ENCODE data around the gene TGFA.

Gene TGFA

DNA sequence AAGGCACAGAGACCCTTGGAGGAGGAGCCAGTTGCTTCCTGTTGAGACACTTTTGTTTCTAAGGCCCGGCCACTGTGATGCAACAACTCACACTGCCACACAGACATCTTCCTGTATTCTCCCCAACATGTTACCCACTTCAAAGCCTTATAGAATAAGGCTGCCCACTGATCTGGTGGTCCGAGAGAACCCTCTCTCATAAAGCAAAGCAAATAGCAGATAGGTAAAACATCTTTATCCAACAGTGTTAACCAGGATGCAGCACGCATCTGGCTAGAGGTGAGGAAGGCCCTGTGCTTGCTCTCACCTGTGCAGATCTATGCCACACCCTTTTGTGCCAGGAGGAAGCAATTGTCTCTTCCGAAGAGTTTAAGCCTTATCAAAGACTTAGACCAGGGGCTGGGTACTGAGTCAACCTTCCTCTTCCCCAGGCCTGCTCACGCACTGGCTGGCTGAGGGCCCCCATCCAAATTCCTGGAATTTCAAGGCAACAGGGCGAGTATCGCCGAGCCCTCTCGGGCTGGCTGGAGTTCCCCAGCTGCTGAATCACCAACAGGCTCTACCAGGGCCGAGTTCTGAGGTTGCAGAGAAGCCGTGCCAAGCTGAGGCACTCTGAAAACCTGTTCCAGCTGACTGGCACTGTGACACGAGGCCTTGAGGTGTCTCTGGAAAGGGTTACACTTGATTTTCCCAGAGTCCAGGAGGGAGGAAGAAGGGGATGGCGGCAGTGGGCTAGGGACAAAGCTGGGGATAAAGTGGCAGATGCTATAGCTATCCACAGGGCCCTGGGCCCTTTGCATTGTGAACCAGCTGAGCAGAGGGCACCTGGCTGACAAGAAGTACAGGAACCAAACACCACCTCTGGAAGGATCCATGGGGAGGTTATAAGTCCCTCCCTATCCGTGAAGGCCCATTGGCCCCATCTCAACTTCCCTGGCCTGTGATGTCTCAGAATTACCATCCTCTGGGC is 29.3 kb downstream of the TGFA start:
- peak; percentile 85 for DNase-seq (ENCODE audit: low read depth)

DNA sequence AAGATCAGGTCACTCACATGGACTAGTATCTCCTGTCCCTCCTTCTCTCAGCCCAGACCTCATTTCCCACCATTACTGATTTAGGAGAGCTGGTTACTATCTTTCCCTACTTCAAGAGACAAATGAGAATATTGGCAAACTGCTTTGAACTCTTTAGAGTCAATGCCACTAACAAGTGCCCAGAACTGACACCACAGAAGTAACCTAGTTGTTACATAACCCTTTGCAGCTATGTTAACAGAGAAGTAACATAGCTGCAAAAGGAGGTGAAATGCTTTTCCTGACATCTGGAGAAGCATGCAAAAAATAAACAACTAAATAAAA is 30.0 kb downstream of the TGFA start:
- no peak for DNase-seq (ENCODE audit: low read depth)

DNA sequence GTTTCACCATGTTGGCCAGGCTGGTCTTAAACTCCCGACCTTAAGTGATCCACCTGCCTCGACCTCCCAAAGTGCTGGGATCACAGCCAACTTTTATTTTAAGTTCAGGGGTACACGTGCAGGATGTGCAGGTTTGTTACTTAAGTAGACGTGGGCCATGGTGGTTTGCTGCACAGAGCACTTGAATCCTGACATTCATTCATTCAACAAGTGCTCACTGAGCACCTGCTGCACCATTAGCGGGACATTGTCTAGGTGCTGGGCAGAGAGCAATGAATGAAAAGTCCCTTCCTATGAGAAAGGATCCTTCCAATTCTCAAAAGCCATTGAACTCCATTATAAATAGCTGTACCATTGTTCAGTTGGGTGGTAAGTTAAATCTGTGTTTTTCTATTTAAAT is 31.0 kb downstream of the TGFA start:
- DNase-seq (ENCODE audit: low read depth): no peak

DNA sequence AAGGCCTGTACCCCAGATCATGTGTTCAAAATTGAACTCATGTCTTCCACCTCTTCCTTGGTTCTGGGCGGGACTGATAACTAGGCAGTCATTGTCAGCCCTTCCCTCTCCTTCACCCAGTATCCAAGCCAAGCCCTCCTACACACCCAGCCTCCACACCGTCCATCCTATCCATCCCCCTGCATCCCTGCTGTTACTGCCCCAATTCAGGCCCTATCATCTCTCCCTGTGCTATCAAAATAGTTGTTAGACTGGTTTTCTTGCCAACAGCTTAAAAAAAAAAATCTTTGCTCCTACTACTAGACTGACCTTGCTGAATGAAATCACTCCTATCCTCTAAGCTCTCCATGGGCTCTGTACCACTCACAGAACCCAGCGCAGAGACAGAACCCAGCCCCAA is 32.8 kb downstream of the TGFA start:
- DNase-seq (ENCODE audit: low read depth): no peak

DNA sequence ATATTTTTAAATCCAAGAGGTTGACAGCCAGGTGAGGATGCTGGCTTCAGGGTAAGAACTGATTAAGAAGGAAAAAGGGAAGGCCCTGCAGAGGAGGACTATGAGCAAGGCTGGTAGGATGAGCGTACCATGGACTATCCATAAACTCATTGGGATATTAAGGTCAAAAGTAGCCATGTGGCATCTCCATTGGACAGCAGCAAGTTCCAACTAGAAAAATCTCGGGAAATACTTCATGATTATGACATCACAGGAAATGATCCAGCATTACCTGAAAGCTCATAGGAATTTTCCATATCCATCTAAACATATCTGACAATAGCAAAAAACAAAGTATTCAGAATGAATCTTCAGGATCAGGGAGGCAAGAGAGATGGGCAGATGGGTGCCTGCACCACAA is 34.2 kb downstream of the TGFA start:
- no peak for DNase-seq (ENCODE audit: low read depth)

DNA sequence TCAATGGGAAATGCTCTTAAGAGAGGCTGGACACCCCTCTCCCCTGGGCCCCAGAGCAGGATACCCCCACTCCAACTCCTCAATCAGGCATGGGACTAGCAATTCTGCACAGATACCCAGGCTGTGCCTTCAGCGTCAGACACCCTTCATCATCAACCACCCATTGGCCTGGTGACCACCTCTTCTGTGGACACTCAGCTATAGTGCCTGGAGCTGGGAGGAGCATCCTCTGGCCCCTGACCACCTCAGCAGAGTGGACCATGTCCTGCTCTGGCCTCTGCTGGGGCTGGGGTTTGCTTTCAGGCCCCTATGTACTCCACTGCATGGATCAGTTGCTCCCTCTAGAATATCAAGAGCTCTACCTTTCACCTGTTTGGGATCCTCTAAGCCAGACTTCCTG is 35.1 kb downstream of the TGFA start:
- DNase-seq (ENCODE audit: low read depth): no peak

DNA sequence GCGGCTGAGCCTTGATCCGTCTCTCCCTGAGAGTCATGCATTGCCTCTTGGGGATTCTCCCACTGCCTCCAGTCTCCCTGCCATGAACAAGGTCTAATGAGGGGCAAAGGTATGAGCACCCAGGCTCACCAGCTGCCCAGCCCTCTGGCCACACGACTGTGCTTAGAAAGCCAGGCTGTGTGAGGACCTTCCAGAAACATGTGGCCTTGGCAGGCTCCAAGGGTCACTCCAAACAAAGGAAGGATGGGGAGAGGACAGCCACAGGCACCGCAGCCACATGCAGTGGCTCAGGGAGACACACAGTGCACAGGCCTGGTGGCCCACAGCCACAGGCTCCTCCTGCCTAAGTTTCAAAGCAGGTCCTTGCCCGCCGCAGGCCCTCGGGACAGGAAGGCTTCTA is 35.8 kb downstream of the TGFA start:
- no peak for DNase-seq (ENCODE audit: low read depth)

DNA sequence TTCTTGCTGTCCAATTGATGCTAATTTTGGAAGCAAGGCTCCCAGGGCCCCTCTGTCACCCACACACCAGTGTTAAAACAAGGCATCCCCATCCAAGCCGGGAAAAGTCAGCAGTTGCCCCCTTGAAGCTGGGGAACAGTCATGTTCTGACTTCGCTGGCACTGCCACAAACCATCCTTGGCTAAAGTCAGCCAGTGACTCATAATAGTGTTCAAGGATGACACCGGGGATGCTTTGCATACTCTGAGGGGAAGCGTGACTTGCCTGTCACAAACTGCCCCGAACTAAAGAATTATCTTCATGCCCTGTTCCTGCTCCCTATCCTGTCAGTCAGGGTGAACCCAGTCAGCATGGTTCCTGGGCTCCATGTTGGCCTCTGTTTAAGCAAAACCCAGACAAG is 37.0 kb downstream of the TGFA start:
- DNase-seq (ENCODE audit: low read depth): peak; percentile 59

DNA sequence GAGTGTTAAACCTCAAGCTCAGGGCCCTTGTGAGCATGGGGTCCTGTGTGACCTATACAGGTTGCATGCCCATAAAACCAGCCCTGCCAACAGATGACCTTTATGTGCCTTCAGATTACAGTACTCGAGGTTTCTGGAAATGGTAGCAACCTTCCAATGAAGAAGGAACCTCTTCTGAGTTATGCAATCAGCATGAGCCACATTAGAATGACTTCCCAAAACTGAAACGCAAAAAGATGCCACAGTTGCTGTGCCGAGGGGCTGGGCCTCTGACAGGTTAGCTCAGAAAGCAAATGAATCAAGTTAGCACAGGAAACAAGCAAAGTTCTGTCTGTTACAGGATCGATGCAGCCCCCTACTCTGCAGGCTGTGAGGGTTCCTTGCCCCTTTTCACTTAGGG is 37.7 kb downstream of the TGFA start:
- no peak for DNase-seq (ENCODE audit: low read depth)

DNA sequence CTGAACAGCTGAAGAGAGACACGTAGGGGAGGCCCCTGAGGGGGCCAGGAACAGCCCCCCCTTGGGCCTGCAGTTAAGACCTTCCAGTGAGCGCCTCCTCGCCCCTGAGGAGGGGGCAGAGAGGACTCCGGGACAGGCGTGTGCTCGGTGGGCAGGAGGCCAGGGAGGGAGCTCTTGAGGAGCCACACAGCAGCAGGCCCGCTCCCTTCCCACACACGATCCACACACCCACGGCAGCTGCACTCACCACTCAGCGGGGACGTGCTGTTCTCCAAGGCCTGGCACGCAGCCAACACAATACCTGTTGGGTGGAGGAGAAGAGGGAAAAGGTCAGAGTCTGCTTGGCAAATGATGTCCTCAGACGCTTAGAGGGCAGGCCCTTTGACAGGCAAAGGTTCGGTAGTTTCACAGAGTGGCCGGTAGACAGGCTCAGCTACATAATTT is 39.0 kb downstream of the TGFA start:
- DNase-seq (ENCODE audit: low read depth): no peak

DNA sequence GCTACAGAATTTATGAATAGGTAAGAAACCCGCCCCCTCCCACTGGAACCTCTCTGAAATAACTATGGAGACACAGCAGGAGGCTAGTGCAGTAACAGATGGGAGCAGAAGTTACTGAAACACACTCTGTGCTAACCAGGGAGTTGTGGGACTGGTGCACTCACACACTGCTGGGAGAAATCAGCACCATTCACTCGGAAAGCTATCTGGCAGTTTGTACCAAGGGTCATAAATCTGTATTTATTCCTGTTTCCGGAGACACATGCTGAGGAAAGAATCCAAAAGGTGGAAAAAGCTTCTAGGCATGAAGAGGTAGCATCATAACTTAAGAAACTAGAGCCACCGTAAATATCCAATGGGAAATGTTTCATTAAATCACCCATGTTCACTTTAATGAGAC is 39.9 kb downstream of the TGFA start:
- no peak for DNase-seq (ENCODE audit: low read depth)

DNA sequence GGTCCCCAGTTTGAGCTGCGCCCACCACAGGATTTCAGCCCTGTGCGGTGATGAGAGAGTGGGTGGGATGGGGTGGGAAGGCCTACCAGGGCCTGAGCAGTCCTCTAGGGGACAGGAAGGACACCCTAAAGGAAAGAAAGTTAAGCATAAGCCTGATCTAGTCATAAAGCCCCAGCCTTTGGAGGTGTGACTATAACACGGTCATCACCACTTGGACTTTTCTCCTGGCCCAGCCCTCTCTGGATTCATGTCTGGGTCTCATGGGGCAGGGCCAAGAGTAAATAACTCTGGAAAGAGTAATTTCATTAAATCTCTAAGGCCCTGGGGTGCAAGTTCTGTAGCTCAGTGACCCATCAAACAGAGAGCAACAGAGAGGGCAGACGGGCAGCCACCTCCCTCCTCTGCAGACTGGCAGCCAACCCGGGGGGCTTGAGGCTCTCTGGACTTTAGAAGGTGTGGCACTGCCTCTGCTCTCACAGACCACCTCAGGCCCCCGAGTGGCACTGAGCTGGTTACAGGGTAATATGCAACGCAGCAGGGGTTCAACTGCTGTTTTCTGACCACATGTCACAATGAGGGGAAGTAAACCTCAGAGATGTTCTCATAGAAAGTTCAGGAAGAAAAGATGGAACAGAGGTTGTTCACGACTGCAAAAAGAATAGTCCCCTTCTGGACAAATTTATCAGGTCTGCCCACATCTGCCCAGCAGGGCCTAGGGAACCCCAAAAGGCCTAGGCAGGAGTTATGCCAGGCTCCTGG is 41.5 kb downstream of the TGFA start:
- DNase-seq (ENCODE audit: low read depth): no peak

DNA sequence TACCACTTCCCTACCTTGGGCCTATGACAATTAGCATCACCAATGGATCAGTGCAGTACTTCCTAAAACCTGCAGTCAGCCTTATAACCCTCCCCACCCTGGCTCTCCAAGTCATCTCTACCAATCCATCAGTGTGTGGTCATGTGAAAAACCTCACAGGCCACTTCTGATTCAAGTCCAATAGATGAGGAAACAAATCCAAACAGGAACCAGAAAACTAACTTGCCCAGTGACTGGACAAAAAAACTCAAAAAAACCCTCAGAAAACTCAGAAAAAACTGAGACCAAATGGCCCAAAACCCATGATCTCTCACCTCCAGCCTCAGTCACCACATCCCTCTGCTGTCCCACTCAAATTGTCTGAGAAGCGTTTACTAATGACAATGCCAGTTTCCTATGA is 43.3 kb downstream of the TGFA start:
- no peak for DNase-seq (ENCODE audit: low read depth)

DNA sequence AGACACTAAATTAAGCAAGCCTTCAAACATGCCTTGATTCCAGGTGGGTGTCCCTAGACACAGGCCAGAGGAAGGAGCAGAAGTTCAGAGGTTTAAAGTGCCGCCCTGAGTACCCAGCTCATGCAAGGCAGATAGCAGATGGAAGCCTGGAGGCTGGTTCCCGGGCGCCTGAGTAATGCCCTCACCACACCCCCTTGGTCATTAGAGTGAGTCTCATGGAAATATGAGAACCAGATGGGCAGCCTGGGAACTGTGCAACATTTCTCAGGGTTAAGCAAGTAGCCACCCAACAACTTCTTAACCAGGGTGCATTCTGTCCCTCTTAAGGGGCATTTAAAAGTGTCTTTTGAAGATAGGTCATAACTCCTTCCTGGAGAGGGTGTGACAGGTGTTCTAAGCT is 44.1 kb downstream of the TGFA start:
- peak; percentile 29 for DNase-seq (ENCODE audit: low read depth)

DNA sequence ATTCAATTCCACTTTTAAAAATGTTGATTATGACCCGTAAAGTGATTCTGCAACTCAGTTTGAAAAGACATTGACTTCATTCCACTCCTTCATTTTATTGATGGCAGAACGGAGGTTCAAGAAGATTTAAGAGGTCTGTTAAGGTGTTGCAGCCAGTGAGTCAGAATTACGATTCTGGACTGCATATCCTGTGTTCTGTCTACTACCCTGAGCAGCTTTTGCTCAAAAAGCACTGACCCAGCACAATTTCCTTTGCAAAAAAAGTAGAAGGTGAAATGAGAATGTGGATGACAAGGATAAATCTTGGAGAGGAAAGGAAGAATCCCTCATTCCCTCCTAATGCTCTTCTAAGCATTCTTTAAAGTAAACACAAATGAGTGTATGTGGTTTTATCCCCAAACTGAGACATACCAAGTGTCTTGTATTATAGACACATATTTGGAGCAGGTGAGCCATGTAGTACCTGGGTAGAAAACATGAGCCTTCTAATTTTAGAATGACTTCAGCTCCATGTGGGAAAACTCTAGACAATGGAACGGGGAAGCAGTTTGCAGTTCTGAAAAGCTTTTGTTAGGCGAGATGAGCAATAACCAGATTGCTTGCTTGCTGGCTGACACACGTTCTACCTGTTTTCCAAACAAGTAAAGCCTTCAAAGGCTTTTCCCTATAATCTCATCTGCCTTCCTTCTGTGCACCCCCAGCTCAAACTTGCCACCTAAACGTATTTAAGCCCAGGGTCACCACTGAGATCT is 44.7 kb downstream of the TGFA start:
- no peak for DNase-seq (ENCODE audit: low read depth)

DNA sequence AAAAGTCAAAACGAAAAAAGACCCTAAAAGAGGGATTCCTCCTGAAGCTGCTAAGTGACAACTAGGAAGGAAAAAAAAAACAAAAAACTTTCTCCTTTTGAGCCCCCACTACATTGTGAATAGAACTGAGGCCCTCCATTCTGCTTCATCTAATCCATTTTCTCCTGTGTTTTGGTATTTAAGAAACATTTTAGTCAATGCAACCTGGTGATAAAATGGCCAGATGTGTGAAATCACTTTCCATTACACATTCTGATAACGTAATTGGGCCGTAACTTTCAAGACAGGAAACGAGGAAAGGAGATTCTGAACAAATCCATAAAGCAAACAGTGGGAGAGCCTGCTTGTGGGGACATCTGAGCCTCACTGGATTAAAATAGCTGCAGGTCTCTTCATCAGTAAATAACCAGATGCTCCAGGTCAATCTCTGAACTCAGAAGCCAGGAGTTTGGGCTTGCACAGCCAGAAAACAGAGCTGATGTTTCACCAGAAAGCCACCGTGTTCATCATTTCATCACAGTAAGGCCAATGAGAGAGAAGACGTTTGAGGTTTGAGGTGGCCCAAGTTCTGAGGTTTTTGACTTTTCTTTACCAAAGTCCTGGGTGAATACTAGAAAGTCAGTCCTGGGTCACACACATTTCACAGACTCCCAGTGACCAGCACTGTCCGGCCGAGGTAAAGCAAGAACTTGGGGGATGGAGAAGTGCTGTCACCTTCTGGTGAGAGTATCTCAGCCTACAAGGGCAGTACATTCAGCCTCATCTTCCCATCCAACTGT is 47.8 kb downstream of the TGFA start:
- no peak for DNase-seq (ENCODE audit: low read depth)

DNA sequence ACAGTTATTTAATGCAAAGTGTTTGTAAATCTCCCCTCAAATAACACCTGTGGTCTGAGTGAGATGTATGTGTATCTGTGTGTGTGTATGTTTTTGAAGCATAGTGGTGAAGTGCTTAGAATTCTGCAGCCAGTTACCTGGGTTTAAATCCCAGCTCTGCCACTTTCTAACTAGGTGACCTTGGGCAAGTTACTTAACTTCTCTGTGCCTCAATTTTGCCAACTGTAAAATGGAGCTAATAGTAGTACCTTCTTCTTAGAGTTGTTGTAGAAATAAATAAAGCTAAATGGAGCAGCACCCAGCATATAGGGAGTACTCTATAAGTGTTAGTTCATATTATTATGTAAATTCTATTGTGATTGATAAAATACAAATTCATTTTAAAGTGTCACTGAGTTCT is 48.9 kb downstream of the TGFA start:
- DNase-seq (ENCODE audit: low read depth): no peak

DNA sequence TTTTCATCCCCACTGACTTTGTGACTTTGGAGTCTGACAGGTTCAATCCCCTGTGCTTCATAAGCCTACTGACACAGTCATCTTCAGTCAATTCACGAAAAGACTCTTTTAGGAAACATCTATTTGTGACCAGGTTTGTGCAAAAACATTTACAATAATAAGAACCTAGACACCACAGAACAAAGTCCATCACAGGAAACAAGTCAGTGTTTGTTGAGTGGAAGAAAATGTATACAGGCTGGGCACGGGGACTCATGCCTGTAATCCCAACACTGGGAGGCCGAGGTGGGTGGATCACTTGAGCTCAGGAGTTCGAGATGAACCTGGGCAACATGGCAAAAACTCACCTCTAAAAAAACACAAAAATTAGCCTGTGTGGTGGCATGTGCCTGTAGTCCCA is 49.7 kb downstream of the TGFA start:
- no peak for DNase-seq (ENCODE audit: low read depth)

DNA sequence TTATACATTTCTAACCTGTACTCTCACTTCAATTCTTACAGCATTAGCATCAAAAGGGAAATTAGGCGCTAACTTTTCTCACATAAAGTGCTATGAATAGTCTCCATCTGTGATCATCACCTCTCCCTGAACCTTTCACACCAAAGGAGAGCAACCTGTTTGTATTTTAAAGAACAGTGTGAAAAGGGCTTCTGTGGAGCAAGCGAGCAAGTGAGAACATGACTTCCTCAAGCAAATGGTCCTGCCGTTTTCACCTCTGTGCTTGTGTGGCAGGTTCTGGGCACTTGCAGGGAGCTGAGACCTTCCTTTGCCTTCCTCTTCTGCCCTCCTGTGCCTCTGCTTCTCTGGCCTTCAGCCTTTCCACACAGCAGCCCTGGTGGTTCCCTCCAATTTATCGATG is 51.9 kb downstream of the TGFA start:
- DNase-seq (ENCODE audit: low read depth): no peak

DNA sequence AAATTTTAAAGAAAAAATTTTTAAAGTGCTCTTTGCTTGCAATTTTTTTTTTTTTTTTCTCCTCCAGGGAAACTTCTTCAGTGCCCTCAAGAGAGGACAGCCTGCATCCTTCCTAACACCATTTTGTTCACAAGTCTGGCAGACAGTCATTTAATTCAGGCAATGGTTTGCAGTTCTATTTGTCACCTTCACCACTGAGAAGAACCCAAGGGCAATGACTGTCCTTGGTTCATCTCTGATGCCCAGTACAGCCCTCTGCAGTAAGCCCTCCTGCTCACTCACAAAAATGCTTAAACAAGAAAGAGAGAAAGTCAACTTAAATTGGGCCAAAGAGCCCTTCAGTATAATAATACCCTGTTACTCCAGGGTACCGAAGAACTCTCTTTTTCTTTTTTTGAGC is 52.4 kb downstream of the TGFA start:
- DNase-seq (ENCODE audit: low read depth): no peak

DNA sequence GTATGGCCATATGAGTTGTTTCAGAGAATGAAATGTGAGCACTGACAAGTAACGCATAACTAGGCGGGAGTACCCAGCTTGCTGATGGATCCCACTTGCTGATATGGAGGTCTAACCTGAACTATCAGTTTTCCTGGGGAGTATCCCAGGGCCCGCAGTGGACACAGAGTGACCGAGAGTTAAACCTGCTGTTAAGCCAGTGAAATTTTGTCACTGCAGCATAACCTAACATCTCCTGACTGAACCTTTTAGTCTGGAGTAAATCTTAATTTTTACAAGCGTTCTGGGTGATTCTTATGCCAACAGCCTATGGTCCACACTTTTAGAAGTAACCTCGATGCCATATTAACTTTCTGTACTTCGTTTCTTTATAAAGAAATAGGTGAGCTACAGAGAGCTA is 54.4 kb downstream of the TGFA start:
- no peak for DNase-seq (ENCODE audit: low read depth)

DNA sequence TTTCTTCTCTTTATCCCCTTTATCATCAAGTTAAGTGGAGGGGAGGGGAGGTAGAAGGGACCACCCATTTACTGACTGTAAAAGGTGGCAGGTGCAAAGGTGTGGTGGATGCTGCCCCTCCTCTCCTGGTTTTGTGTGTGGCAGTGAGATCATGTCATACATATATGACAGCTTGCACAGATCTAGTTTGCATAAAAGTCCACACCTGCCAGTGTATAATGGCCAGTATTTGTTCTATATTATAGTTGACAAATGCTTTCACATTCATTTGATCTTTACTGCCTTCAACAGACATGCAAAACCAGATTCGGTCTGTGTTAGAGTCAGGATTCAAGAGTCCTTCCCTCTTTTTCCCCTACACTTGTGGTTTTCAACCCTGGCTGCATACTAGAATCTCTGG is 55.1 kb downstream of the TGFA start:
- DNase-seq (ENCODE audit: low read depth): no peak
